Left lobe of liver (tissue), 2 donors: ENCODE results near the gene ARL10. TPM values are rescaled to one million over a fixed set of nuclear protein-coding genes. Genes with fewer than 3 reads are reported as not detected.
A peak's percentile ranks its signal among the peaks of the same experiment; 100 is the strongest.

Experiments
- ATAC-seq: fragments of 200-7000 bp; cut with Tn5 transposase; one replicate; pipeline ENCODE4 v1.9.1; 2020; ENCODE audit warnings: mild to moderate bottlenecking, moderate library complexity
- DNase-seq: peaks from one replicate; pipeline ENCODE4 v3.0.0-alpha.2; 2020; ENCODE audit warnings: low spot score
- total RNA-seq: library from RNA; stranded (reverse); gene quantifications from one replicate; pipeline ENCODE4 v1.2.1, GENCODE V29; 2021
- donor health status: DM: no; HTN: no; CAD: no; lungs with moderate emphysema.
- donor health status: DM: no; HTN: yes; CAD: no.

The ARL10 gene
- total RNA-seq: 1.8 TPM

GRCh38 chr5:176365351-176366231, at the start of gene ARL10:
TSS of gene ARL10 (plus strand) at chr5:176365487. CDS start at chr5:176365564, 77 bp downstream.
- DNase-seq (peak; percentile 51), ATAC-seq (peak; percentile 39)

GRCh38 chr5:176317534-176318374, 47.5 kb upstream of the ARL10 start:
- DNase-seq (no peak), ATAC-seq (peak; percentile 63)

- DNase-seq (no peak), ATAC-seq (peak; percentile 73)
These were observed 45.3 kb upstream of the ARL10 start for GRCh38 chr5:176319827-176320554.

GRCh38 chr5:176320577-176320976, 44.7 kb upstream of the ARL10 start:
- no peak for ATAC-seq

GRCh38 chr5:176334031-176334770, 31.1 kb upstream of the ARL10 start:
- ATAC-seq: no peak
- no peak for DNase-seq

More at GRCh38 chr5:176320577-176320976, 44.7 kb upstream of the ARL10 start:
- no peak for DNase-seq

GRCh38 chr5:176337913-176338312, 27.4 kb upstream of the ARL10 start:
- DNase-seq (peak; percentile 55), ATAC-seq (peak; percentile 60)

GRCh38 chr5:176339304-176339703, 26.0 kb upstream of the ARL10 start:
- DNase-seq: no peak
- ATAC-seq: peak; percentile 73

- peak; percentile 65 for ATAC-seq
- no peak for DNase-seq
These were observed 23.7 kb upstream of the ARL10 start for GRCh38 chr5:176341325-176342157.

- no peak for ATAC-seq
- no peak for DNase-seq
These were observed 23.2 kb upstream of the ARL10 start for GRCh38 chr5:176342158-176342483.

- ATAC-seq (no peak), DNase-seq (no peak)
These were observed 22.4 kb upstream of the ARL10 start for GRCh38 chr5:176342766-176343458.

- ATAC-seq: no peak
These were observed 14.9 kb upstream of the ARL10 start for GRCh38 chr5:176350416-176350815.

GRCh38 chr5:176352116-176352878, 13.0 kb upstream of the ARL10 start:
- ATAC-seq (peak; percentile 46), DNase-seq (no peak)

More at GRCh38 chr5:176350416-176350815, 14.9 kb upstream of the ARL10 start:
- DNase-seq: no peak

- DNase-seq (no peak), ATAC-seq (no peak)
These were observed 11.8 kb upstream of the ARL10 start for GRCh38 chr5:176353533-176353932.

GRCh38 chr5:176355400-176356178, 9.7 kb upstream of the ARL10 start:
- no peak for DNase-seq
- no peak for ATAC-seq

GRCh38 chr5:176356179-176356566, 9.1 kb upstream of the ARL10 start:
- no peak for ATAC-seq

GRCh38 chr5:176359658-176360057, 5.6 kb upstream of the ARL10 start:
- DNase-seq (no peak), ATAC-seq (no peak)

More at GRCh38 chr5:176356179-176356566, 9.1 kb upstream of the ARL10 start:
- DNase-seq: no peak

GRCh38 chr5:176360894-176361436, 4.3 kb upstream of the ARL10 start:
- DNase-seq (peak; percentile 54), ATAC-seq (peak; percentile 19)
